ENCODE results near the gene DISP2.

DNA sequence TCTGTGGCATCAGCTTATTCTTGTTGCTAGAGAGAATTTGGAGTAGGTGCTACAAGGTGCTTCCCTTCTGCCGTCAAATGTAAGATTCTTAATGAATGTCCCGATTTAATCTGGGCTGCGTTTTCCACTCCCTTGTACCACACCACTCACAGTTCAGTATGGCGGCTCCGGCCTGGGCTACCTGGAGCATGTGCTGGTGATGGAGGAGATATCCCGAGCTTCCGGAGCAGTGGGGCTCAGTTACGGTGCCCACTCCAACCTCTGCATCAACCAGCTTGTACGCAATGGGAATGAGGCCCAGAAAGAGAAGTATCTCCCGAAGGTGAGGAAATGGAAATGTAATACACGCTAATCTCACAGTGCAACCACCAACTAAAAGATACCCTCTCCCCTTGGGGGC, 52.5 kb downstream of the DISP2 start:
- TF ChIP-seq, protein P1, sequence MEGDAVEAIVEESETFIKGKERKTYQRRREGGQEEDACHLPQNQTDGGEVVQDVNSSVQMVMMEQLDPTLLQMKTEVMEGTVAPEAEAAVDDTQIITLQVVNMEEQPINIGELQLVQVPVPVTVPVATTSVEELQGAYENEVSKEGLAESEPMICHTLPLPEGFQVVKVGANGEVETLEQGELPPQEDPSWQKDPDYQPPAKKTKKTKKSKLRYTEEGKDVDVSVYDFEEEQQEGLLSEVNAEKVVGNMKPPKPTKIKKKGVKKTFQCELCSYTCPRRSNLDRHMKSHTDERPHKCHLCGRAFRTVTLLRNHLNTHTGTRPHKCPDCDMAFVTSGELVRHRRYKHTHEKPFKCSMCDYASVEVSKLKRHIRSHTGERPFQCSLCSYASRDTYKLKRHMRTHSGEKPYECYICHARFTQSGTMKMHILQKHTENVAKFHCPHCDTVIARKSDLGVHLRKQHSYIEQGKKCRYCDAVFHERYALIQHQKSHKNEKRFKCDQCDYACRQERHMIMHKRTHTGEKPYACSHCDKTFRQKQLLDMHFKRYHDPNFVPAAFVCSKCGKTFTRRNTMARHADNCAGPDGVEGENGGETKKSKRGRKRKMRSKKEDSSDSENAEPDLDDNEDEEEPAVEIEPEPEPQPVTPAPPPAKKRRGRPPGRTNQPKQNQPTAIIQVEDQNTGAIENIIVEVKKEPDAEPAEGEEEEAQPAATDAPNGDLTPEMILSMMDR (IDR thresholded peaks at IDR 0.05; ENCODE audit: low read depth, low read length, missing input control): no peak
- TF ChIP-seq, protein P2, sequence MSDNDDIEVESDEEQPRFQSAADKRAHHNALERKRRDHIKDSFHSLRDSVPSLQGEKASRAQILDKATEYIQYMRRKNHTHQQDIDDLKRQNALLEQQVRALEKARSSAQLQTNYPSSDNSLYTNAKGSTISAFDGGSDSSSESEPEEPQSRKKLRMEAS (IDR thresholded peaks at IDR 0.05): no peak
- TF ChIP-seq YY1 (IDR thresholded peaks at IDR 0.05) (no peak), TAF1 (conservative IDR thresholded peaks at IDR 0.05) (no peak), RXRA (IDR thresholded peaks at IDR 0.05) (no peak), NR2F2 (IDR thresholded peaks at IDR 0.05) (no peak)

Measured in liver (tissue), 3 donors.